Glutamatergic neuron (in vitro differentiated cells): ENCODE results near the gene POU2F2. TPM values are rescaled to one million over a fixed set of nuclear protein-coding genes. Genes with fewer than 3 reads are reported as not detected.

ENCODE experiments used
- DNase-seq: peaks from one replicate; pipeline ENCODE4 v3.0.0; 2022
- H3K27ac Mint-ChIP-seq: one replicate; pipeline ENCODE4 v1.8.0; 2020; ENCODE audit warnings: mild to moderate bottlenecking, mixed read lengths, inconsistent platforms; ENCODE audit not compliant: unreplicated experiment
- H3K27me3 Mint-ChIP-seq: one replicate; pipeline ENCODE4 v1.8.0; 2020; ENCODE audit warnings: mild to moderate bottlenecking, moderate library complexity, mixed read lengths, inconsistent platforms; ENCODE audit not compliant: unreplicated experiment
- H3K36me3 Mint-ChIP-seq: one replicate; pipeline ENCODE4 v1.8.0; 2020; ENCODE audit warnings: mild to moderate bottlenecking, mixed read lengths, inconsistent platforms; ENCODE audit not compliant: unreplicated experiment
- H3K4me1 Mint-ChIP-seq: one replicate; pipeline ENCODE4 v1.8.0; 2020; ENCODE audit warnings: mild to moderate bottlenecking, low read depth, mixed read lengths, inconsistent platforms; ENCODE audit not compliant: unreplicated experiment
- H3K4me3 Mint-ChIP-seq: one replicate; pipeline ENCODE4 v1.8.0; 2020; ENCODE audit warnings: mild to moderate bottlenecking, mixed read lengths, inconsistent platforms; ENCODE audit not compliant: unreplicated experiment
- H3K9me3 Mint-ChIP-seq: one replicate; pipeline ENCODE4 v1.8.0; 2020; ENCODE audit warnings: mild to moderate bottlenecking, moderate library complexity, mixed read lengths, inconsistent platforms; ENCODE audit not compliant: unreplicated experiment
- CTCF ChIP-seq: fragments of 200-600 bp; sonication (generic); IDR thresholded peaks from one replicate; pipeline ENCODE4 v1.5.0; 2021; ENCODE audit not compliant: partially characterized antibody, unreplicated experiment
- total RNA-seq: library from RNA; stranded (reverse); fragmentation: NEBNext Ultra II Directional; extraction: Animal tissue kit (Norgen Biotek cat#: 25700); gene quantifications from one replicate; pipeline ENCODE4 v1.2.1, GENCODE V29; 2021; ENCODE audit not compliant: unreplicated experiment

POU2F2 gene
- total RNA-seq, 1 donor from 2014 or later: 53.4 TPM

DNA sequence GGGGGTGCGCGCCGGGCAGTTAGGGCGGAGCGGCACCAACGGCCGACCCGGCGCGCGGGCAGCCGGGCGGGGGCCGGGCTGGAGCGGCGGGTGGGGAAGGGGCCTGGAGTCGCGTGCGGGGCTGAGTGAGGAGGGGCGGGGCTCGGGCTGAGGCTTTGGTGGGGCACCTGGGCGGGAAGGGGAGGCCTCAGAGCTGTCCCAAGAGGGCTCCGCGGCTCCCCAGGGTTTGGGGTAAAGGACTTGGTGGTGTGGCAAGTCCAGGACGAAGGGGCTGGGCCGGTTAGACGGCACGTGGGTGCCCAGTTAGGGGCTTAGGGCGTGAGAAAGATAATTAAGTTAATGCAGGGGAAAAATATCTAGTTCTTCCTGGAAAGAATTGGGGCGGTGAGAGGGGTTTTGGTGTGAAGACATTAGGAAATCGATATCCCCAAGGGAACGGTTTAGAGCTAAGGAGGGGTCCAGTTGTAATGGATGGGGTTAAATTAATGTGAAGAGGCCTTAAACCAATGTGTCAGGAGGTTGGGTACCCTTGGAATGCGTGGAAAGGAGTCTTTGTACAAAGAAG is 55.8 kb downstream of the POU2F2 start:
- Mint-ChIP-seq H3K27ac (peak overlapping the region; percentile 82), H3K4me3 (peak overlapping the region; percentile 94), H3K9me3 (peaks cover 24% of the 10 kb centered on the region), H3K27me3 (peaks cover 24% of the 10 kb centered on the region), H3K36me3 (no peaks in the 10 kb centered on the region), H3K4me1 (peaks cover 21% of the 10 kb centered on the region)
- no peak for TF ChIP-seq CTCF
- peak; percentile 66 for DNase-seq

DNA sequence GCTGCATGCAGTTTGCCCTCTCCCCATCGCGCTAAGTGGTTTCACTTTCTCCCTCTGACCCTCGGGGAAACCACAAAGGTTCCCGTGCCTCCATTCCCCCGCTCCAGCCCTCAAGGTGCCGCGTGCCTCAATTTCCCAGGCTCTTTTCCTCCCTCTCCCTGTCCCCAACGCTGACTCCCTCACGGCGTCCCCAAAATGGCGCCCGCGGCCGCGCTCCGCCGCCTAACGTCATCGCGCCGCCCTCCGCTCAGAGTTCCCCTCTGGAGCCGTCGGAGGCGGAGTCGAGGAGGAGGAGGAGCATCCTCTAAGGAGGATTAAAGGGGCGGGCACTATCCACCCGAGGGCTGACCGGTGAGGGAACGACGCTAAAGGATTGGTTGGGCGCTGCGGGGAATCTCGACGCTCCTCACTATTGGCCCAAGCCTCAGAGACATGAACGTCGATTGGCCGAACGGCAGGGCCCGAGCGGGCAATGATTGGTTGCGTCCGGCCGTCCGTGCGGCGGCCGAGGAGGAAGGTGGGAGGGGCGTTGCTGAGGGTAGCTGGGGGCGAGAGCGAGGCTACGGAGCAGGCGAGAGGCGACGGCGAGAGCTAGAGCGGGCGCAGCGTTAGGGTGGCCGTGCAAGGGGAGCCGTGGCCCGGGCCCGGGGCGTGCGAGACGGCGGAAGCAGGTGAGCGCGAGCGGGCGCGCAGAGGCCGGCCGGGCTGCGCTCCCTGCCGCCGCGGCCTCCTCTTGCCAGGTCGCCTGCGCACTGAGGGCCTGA is 56.4 kb downstream of the POU2F2 start, which contains the start of gene ZNF574:
Gene ZNF574, plus strand, starts transcription at position 551 of the 764 bp plus-strand sequence. CDS start 2,441 bp downstream, outside the sequence.
- no peak for TF ChIP-seq CTCF
- H3K4me3 Mint-ChIP-seq: peak within 1 kb of the TSS; percentile 96
- H3K27ac Mint-ChIP-seq: peak within 1 kb of the TSS; percentile 99
- peaks cover 21% of the 10 kb centered on the region for H3K4me1 Mint-ChIP-seq
- H3K9me3 Mint-ChIP-seq: peaks cover 26% of the 10 kb centered on the region
- peaks cover 25% of the 10 kb centered on the region for H3K27me3 Mint-ChIP-seq
- no peaks in the 10 kb centered on the region for H3K36me3 Mint-ChIP-seq
- DNase-seq: peak; percentile 97

DNA sequence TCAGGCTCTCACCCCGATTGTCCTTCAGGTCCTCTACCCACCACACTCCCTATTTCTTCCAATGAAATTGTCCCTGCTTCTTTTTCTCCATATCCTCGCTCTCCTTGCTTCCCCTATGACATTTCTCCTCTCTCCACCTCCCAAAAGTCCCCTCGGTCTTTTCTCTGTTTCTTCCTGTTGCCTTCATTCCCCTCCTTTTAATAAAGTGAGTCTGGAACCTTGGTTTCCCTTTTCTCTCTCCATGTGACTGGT is 57.0 kb downstream of the POU2F2 start:
- peak overlapping the region; percentile 99 for H3K27ac Mint-ChIP-seq
- peak overlapping the region; percentile 96 for H3K4me3 Mint-ChIP-seq
- no peak for TF ChIP-seq CTCF
- no peak for DNase-seq
- peaks cover 26% of the 10 kb centered on the region for H3K4me1 Mint-ChIP-seq
- H3K27me3 Mint-ChIP-seq: peaks cover 25% of the 10 kb centered on the region
- H3K36me3 Mint-ChIP-seq: peaks cover 4% of the 10 kb centered on the region
- peaks cover 26% of the 10 kb centered on the region for H3K9me3 Mint-ChIP-seq

- Mint-ChIP-seq H3K27ac (peak overlapping the region; percentile 99), H3K36me3 (peaks cover 5% of the 10 kb centered on the region), H3K27me3 (peaks cover 25% of the 10 kb centered on the region), H3K4me3 (peak overlapping the region; percentile 96), H3K9me3 (peaks cover 26% of the 10 kb centered on the region), H3K4me1 (peaks cover 26% of the 10 kb centered on the region)
- DNase-seq: no peak
- no peak for TF ChIP-seq CTCF
Measured at GRCh38 chr19:42074513-42075363, 57.5 kb downstream of the POU2F2 start.
